Stimulated activated naive CD4-positive, alpha-beta T cell (primary cell): ENCODE data around the gene GARNL3.

Experiments
- DNase-seq, 6 experiments: peaks; one replicate each; lab custom pipeline; 2025; lab: John Stamatoyannopoulos, UW

The GARNL3 gene

GRCh38 chr9:127237801-127238200 lies 26.8 kb upstream of the GARNL3 start:
- DNase-seq = no peak

- no peak for DNase-seq
Observed at GRCh38 chr9:127241354-127241753, 23.2 kb upstream of the GARNL3 start.

GRCh38 chr9:127244609-127245601 lies 19.7 kb upstream of the GARNL3 start:
- DNase-seq = peak; percentile 86 to 94 (median 88)

GRCh38 chr9:127245637-127246164 lies 18.9 kb upstream of the GARNL3 start:
- no peak for DNase-seq

- DNase-seq = no peak
Observed at GRCh38 chr9:127248241-127248640, 16.3 kb upstream of the GARNL3 start.

GRCh38 chr9:127249877-127250276 lies 14.7 kb upstream of the GARNL3 start:
- DNase-seq = no peak

GRCh38 chr9:127250896-127251391 lies 13.6 kb upstream of the GARNL3 start:
- DNase-seq = no peak

GRCh38 chr9:127252410-127253318 lies 11.9 kb upstream of the GARNL3 start:
- no peak for DNase-seq

GRCh38 chr9:127253446-127253845 lies 11.1 kb upstream of the GARNL3 start:
- DNase-seq = no peak

- DNase-seq = no peak
Observed at GRCh38 chr9:127255692-127256091, 8.9 kb upstream of the GARNL3 start.

GRCh38 chr9:127256324-127256723 lies 8.2 kb upstream of the GARNL3 start:
- no peak for DNase-seq

- no peak for DNase-seq
Observed at GRCh38 chr9:127258606-127259471, 5.7 kb upstream of the GARNL3 start.

- no peak for DNase-seq
Observed at GRCh38 chr9:127262602-127263001, 2.0 kb upstream of the GARNL3 start.

- no peak for DNase-seq
Observed at GRCh38 chr9:127263237-127263636, 1.3 kb upstream of the GARNL3 start.

GRCh38 chr9:127263664-127264063 lies 910 bp upstream of the GARNL3 start:
- no peak for DNase-seq

- DNase-seq = no peak
Observed at GRCh38 chr9:127267793-127268525, 3.4 kb downstream of the GARNL3 start.

GRCh38 chr9:127269449-127269848 lies 4.9 kb downstream of the GARNL3 start:
- DNase-seq = no peak

GRCh38 chr9:127273326-127273725 lies 8.8 kb downstream of the GARNL3 start:
- no peak for DNase-seq

- no peak for DNase-seq
Observed at GRCh38 chr9:127277099-127277498, 12.5 kb downstream of the GARNL3 start.

GRCh38 chr9:127277770-127278169 lies 13.2 kb downstream of the GARNL3 start:
- no peak for DNase-seq
